GM19467 (cell line): ENCODE data around the gene HIC1.
"Not testable (repeated sequence)": the region's sequence is repeated elsewhere in the genome, so short reads cannot be mapped to it uniquely, and the experiment has no call there.

ENCODE experiments used
- ATAC-seq: cut with Tn5 transposase; IDR thresholded peaks from one replicate; pipeline ENCODE4 v1.9.1; 2021; ENCODE audit warnings: mild to moderate bottlenecking, moderate library complexity; ENCODE audit not compliant: unreplicated experiment

Gene HIC1

GRCh38 chr17:2054512-2055291 is at the start of gene HIC1:
Gene HIC1 (plus strand): TSS chr17:2055103. CDS start chr17:2056691, 1,588 bp downstream.
- ATAC-seq: peak; percentile 38

- ATAC-seq: no peak
These were observed 46.4 kb upstream of the HIC1 start for GRCh38 chr17:2008332-2009126.

GRCh38 chr17:2009737-2010136 is 45.2 kb upstream of the HIC1 start:
- ATAC-seq: no peak

- ATAC-seq: no peak
These were observed 43.2 kb upstream of the HIC1 start for GRCh38 chr17:2011411-2012371.

- no peak for ATAC-seq
These were observed 42.4 kb upstream of the HIC1 start for GRCh38 chr17:2012499-2012898.

GRCh38 chr17:2013220-2013993 is 41.5 kb upstream of the HIC1 start:
- ATAC-seq: not testable (repeated sequence)

GRCh38 chr17:2013994-2014317 is 40.9 kb upstream of the HIC1 start:
- no peak for ATAC-seq

GRCh38 chr17:2015314-2015713 is 39.6 kb upstream of the HIC1 start:
- no peak for ATAC-seq

- ATAC-seq: no peak
These were observed 38.4 kb upstream of the HIC1 start for GRCh38 chr17:2016494-2016893.

- no peak for ATAC-seq
These were observed 37.5 kb upstream of the HIC1 start for GRCh38 chr17:2017274-2017941.

- ATAC-seq: no peak
These were observed 36.0 kb upstream of the HIC1 start for GRCh38 chr17:2018716-2019510.

- ATAC-seq: no peak
These were observed 35.2 kb upstream of the HIC1 start for GRCh38 chr17:2019723-2020122.

- ATAC-seq: no peak
These were observed 34.2 kb upstream of the HIC1 start for GRCh38 chr17:2020721-2021120.

- ATAC-seq: no peak
These were observed 32.2 kb upstream of the HIC1 start for GRCh38 chr17:2022647-2023240.

GRCh38 chr17:2023256-2023655 is 31.6 kb upstream of the HIC1 start:
- no peak for ATAC-seq

GRCh38 chr17:2023692-2024571 is 31.0 kb upstream of the HIC1 start:
- ATAC-seq: no peak

- ATAC-seq: no peak
These were observed 30.2 kb upstream of the HIC1 start for GRCh38 chr17:2024572-2025219.
